ENCODE data around the gene DYRK1A. TPM values are rescaled to one million over a fixed set of nuclear protein-coding genes. Genes with fewer than 3 reads are reported as not detected.
"Not testable (repeated sequence)": the region's sequence is repeated elsewhere in the genome, so short reads cannot be mapped to it uniquely, and the experiment has no call there.

The DYRK1A gene
- total RNA-seq, 1 donor from 2014 or later: 68.1 TPM

DNA sequence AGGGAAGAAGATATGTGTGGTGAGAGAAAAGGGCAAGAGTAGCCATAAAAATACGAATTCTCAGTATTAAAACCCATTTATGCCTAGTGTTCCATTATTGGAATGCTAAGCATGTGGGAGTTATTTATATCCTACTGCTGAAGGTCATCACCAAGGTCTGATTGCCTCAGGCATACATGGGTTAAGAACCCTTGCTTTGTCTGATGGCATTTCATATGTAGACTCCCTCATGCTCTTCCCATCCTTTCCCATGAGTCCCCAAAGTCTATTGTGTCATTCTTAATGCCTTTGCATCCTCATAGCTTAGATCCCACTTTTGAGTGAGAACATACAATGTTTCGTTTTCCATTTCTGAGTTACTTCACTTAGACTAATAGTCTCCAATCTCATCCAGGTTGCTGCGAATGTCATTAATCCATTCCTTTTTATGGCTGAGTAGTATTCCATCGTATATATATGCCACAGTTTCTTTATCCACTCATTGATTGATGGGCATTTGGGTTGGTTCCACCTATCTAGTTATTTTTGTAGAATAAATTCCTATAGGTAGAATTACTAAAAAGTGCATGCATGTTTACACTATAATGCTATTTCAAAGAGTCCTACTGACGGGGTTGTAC lies 172.5 kb downstream of the DYRK1A start:
- DNase-seq (ENCODE audit: low spot score): no peak
- Mint-ChIP-seq H3K27ac (no peak overlapping the region), H3K9me3 (peaks cover 31% of the 10 kb centered on the region), H3K4me3 (no peak overlapping the region), H3K4me1 (ENCODE audit: low read depth) (no peaks in the 10 kb centered on the region), H3K27me3 (ENCODE audit: insufficient read depth) (peaks cover 18% of the 10 kb centered on the region), H3K36me3 (ENCODE audit: low read depth) (peaks cover 2% of the 10 kb centered on the region)
- intact Hi-C loops (cut with micrococcal nuclease): no loop called here

GRCh38 chr21:37541128-37541527 lies 174.6 kb downstream of the DYRK1A start:
- H3K9me3 Mint-ChIP-seq: peaks cover 29% of the 10 kb centered on the region
- H3K4me3 Mint-ChIP-seq; DNase-seq (ENCODE audit: low spot score); H3K36me3 Mint-ChIP-seq (ENCODE audit: low read depth); H3K4me1 Mint-ChIP-seq (ENCODE audit: low read depth); intact Hi-C loops (cut with micrococcal nuclease); H3K27ac Mint-ChIP-seq: not testable (repeated sequence)
- peaks cover 19% of the 10 kb centered on the region for H3K27me3 Mint-ChIP-seq (ENCODE audit: insufficient read depth)

GRCh38 chr21:37542512-37542911 lies 175.9 kb downstream of the DYRK1A start:
- H3K27me3 Mint-ChIP-seq (ENCODE audit: insufficient read depth): peaks cover 26% of the 10 kb centered on the region
- H3K36me3 Mint-ChIP-seq (ENCODE audit: low read depth): peaks cover 2% of the 10 kb centered on the region
- H3K9me3 Mint-ChIP-seq: peaks cover 18% of the 10 kb centered on the region
- intact Hi-C loops (cut with micrococcal nuclease): no loop called here
- no peak overlapping the region for H3K4me3 Mint-ChIP-seq
- no peak for DNase-seq (ENCODE audit: low spot score)
- peaks cover 9% of the 10 kb centered on the region for H3K4me1 Mint-ChIP-seq (ENCODE audit: low read depth)
- no peak overlapping the region for H3K27ac Mint-ChIP-seq

DNA sequence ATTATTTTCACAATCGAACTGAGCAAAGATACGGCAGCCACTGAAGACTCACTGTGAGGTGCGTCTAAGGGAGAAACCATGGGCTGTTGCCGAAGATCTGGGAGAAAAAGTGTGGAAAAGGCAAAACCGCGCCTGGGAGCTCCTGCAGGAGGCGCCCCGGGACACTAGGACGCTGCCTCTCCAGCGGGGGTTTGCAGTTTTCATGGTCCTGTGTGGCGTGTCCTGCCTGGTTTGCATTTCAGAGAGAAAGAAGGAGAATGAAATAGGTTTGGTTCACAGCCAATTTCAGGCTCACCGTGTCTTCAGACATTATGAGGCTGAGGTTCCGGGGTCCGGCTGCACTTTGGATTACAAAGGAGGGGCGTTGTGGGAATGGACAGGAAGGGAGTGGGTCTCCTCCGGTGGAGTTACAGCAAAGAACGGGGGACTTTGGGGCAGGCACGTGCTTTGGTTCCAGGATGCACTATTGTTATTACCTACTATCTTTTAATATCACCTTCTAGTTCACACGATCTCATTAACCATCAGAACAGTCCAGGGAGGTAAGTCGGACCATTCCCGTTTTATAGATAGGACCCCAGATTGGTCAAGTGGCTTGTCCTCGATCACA lies 179.8 kb downstream of the DYRK1A start:
- intact Hi-C loops (cut with micrococcal nuclease): no loop called here
- H3K27ac Mint-ChIP-seq: no peak overlapping the region
- H3K4me3 Mint-ChIP-seq: no peak overlapping the region
- H3K9me3 Mint-ChIP-seq: peaks cover 13% of the 10 kb centered on the region
- peaks cover 31% of the 10 kb centered on the region for H3K27me3 Mint-ChIP-seq (ENCODE audit: insufficient read depth)
- H3K4me1 Mint-ChIP-seq (ENCODE audit: low read depth): peaks cover 18% of the 10 kb centered on the region
- peaks cover 2% of the 10 kb centered on the region for H3K36me3 Mint-ChIP-seq (ENCODE audit: low read depth)
- DNase-seq (ENCODE audit: low spot score): no peak

DNA sequence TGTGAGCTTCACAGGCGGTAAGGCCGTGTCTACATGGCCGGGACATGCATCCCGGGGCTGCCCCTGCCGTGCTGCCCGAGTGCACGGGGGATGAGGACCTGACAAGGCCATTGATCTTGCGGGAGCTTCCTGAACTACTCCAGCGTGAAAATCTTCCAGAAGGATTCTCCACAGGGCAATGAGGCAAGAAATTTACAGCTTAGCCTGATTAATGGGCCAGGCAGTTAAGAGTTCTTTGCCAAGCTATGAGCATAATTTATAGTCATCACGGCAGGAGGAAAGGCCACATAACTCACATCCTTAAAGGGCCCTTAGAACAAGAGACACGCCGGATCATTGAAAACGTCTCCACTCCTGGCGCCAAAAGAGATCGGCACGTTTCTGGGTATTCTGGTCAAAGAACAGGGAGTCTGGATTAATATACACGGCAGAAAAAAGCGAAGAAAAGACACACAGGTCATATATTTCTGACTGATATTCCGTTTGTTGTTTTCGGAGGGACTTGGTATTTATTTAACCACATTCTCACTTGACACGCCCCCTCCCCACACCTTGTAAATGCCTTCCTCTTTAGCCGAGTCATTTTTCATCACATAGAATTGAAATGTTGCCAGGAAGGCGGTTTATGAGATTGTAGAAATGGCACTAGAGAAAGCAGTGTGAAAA lies 180.5 kb downstream of the DYRK1A start:
- Mint-ChIP-seq H3K36me3 (ENCODE audit: low read depth) (peaks cover 2% of the 10 kb centered on the region), H3K27ac (no peak overlapping the region), H3K9me3 (peaks cover 6% of the 10 kb centered on the region), H3K27me3 (ENCODE audit: insufficient read depth) (peaks cover 30% of the 10 kb centered on the region), H3K4me1 (ENCODE audit: low read depth) (peaks cover 18% of the 10 kb centered on the region), H3K4me3 (no peak overlapping the region)
- no peak for DNase-seq (ENCODE audit: low spot score)
- intact Hi-C loops (cut with micrococcal nuclease): no loop called here

GRCh38 chr21:37547615-37548200 lies 181.1 kb downstream of the DYRK1A start:
- H3K27ac Mint-ChIP-seq: no peak overlapping the region
- DNase-seq (ENCODE audit: low spot score): no peak
- peaks cover 24% of the 10 kb centered on the region for H3K27me3 Mint-ChIP-seq (ENCODE audit: insufficient read depth)
- intact Hi-C loops (cut with micrococcal nuclease): no loop called here
- no peak overlapping the region for H3K4me3 Mint-ChIP-seq
- H3K9me3 Mint-ChIP-seq: no peaks in the 10 kb centered on the region
- peaks cover 18% of the 10 kb centered on the region for H3K4me1 Mint-ChIP-seq (ENCODE audit: low read depth)
- no peaks in the 10 kb centered on the region for H3K36me3 Mint-ChIP-seq (ENCODE audit: low read depth)

- no peak for DNase-seq (ENCODE audit: low spot score)
- Mint-ChIP-seq H3K9me3 (no peaks in the 10 kb centered on the region), H3K4me1 (ENCODE audit: low read depth) (peaks cover 18% of the 10 kb centered on the region), H3K36me3 (ENCODE audit: low read depth) (no peaks in the 10 kb centered on the region), H3K27ac (no peak overlapping the region), H3K4me3 (no peak overlapping the region), H3K27me3 (ENCODE audit: insufficient read depth) (peaks cover 19% of the 10 kb centered on the region)
- intact Hi-C loops (cut with micrococcal nuclease): no loop called here
Measured at GRCh38 chr21:37548521-37548981, 182.0 kb downstream of the DYRK1A start.

- Mint-ChIP-seq H3K4me1 (ENCODE audit: low read depth) (peaks cover 18% of the 10 kb centered on the region), H3K27me3 (ENCODE audit: insufficient read depth) (peaks cover 18% of the 10 kb centered on the region)
- DNase-seq (ENCODE audit: low spot score); H3K4me3 Mint-ChIP-seq; intact Hi-C loops (cut with micrococcal nuclease); H3K9me3 Mint-ChIP-seq; H3K36me3 Mint-ChIP-seq (ENCODE audit: low read depth); H3K27ac Mint-ChIP-seq: not testable (repeated sequence)
Measured at GRCh38 chr21:37549730-37550129, 183.2 kb downstream of the DYRK1A start.

- Mint-ChIP-seq H3K27ac (no peak overlapping the region), H3K4me3 (no peak overlapping the region), H3K4me1 (ENCODE audit: low read depth) (peaks cover 18% of the 10 kb centered on the region), H3K9me3 (no peaks in the 10 kb centered on the region), H3K36me3 (ENCODE audit: low read depth) (no peaks in the 10 kb centered on the region), H3K27me3 (ENCODE audit: insufficient read depth) (peaks cover 18% of the 10 kb centered on the region)
- no peak for DNase-seq (ENCODE audit: low spot score)
- intact Hi-C loops (cut with micrococcal nuclease): no loop called here
Measured at GRCh38 chr21:37550157-37550556, 183.6 kb downstream of the DYRK1A start.

DNA sequence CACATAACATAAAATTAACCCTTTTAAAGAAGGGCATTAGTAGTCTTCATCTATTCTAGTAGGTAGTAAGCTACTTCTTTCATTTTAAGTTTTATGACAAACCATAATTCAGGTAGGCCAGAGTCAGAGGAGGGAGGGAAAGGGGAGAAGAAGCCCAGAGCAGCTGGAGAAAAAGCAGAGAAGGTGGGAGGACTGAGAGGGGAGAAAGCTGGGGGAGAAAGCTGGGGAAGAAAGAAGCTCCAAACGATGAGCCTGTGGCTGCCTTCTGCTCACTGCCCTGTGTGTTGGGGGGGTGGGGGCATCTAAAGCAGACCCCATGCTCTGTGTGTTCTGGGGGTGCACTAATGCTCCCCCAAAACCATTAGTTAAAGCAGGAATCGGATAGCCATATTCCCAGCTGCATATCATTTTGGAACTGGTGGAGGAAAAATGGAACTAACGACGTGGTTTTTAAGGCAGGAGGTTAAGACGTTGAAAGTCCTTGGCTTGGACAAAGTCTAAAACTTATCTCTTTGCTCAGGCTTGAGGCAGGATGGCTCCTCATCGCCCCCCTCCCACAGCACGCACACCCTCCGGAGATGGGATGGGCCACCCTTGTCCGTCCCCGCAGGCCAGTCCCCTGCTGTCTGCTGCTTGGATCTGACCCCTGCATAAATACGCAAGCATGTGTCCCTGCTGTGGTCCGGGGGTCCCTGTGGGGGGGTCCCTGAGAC lies 184.2 kb downstream of the DYRK1A start:
- Mint-ChIP-seq H3K4me1 (ENCODE audit: low read depth) (peaks cover 18% of the 10 kb centered on the region), H3K9me3 (no peaks in the 10 kb centered on the region), H3K27ac (no peak overlapping the region), H3K27me3 (ENCODE audit: insufficient read depth) (peaks cover 17% of the 10 kb centered on the region), H3K36me3 (ENCODE audit: low read depth) (no peaks in the 10 kb centered on the region), H3K4me3 (no peak overlapping the region)
- intact Hi-C loops (cut with micrococcal nuclease): no loop called here
- no peak for DNase-seq (ENCODE audit: low spot score)

- Mint-ChIP-seq H3K27ac (no peak overlapping the region), H3K4me3 (no peak overlapping the region), H3K4me1 (ENCODE audit: low read depth) (peaks cover 18% of the 10 kb centered on the region), H3K36me3 (ENCODE audit: low read depth) (no peaks in the 10 kb centered on the region), H3K27me3 (ENCODE audit: insufficient read depth) (peaks cover 11% of the 10 kb centered on the region), H3K9me3 (no peaks in the 10 kb centered on the region)
- intact Hi-C loops (cut with micrococcal nuclease): no loop called here
- DNase-seq (ENCODE audit: low spot score): no peak
Measured at GRCh38 chr21:37551331-37551992, 184.9 kb downstream of the DYRK1A start.

- intact Hi-C loops (cut with micrococcal nuclease): no loop called here
- no peak overlapping the region for H3K27ac Mint-ChIP-seq
- no peaks in the 10 kb centered on the region for H3K9me3 Mint-ChIP-seq
- H3K4me1 Mint-ChIP-seq (ENCODE audit: low read depth): peaks cover 14% of the 10 kb centered on the region
- DNase-seq (ENCODE audit: low spot score): no peak
- H3K27me3 Mint-ChIP-seq (ENCODE audit: insufficient read depth): peaks cover 9% of the 10 kb centered on the region
- no peaks in the 10 kb centered on the region for H3K36me3 Mint-ChIP-seq (ENCODE audit: low read depth)
- no peak overlapping the region for H3K4me3 Mint-ChIP-seq
Measured at GRCh38 chr21:37551993-37552355, 185.4 kb downstream of the DYRK1A start.
